GM12875 (cell line): ENCODE measurements around the gene KCNJ12.

Source experiments
- H3K4me3 ChIP-seq: one replicate; pipeline ENCODE4 v1.5.1; 2011; ENCODE audit warnings: low read depth, low read length, control low read depth
- TF ChIP-seq, protein P1 (sequence below): IDR thresholded peaks from 2 replicates; pipeline ENCODE4 v1.5.1; 2011; ENCODE audit warnings: low read depth, mild to moderate bottlenecking, control low read depth, inconsistent platforms, low read length, moderate library complexity, borderline replicate concordance; ENCODE audit not compliant: insufficient read depth

The KCNJ12 gene

DNA sequence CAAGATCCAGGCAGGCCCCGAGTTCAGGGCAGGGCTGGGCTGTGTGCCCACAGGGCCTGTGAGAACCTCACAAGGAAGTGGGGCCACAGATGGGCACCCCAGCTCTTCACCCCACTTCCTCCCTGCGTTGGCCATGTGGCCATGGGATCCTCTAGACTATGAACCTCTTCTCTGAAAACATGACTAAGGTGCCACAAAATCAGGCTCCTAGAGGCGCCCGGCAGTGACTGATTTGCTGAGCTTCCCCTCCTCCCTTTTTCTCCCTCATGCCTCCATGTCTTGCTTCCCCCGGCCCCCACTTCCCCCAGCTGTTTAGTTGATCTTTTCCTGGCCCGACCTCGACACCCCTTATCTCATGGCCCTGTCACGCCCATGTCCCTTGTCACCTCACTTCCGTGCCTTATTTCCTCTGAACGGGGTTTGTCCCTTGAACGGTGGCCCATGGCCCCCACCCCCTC lies 87.1 kb downstream of the KCNJ12 start:
- TF ChIP-seq, protein P1, sequence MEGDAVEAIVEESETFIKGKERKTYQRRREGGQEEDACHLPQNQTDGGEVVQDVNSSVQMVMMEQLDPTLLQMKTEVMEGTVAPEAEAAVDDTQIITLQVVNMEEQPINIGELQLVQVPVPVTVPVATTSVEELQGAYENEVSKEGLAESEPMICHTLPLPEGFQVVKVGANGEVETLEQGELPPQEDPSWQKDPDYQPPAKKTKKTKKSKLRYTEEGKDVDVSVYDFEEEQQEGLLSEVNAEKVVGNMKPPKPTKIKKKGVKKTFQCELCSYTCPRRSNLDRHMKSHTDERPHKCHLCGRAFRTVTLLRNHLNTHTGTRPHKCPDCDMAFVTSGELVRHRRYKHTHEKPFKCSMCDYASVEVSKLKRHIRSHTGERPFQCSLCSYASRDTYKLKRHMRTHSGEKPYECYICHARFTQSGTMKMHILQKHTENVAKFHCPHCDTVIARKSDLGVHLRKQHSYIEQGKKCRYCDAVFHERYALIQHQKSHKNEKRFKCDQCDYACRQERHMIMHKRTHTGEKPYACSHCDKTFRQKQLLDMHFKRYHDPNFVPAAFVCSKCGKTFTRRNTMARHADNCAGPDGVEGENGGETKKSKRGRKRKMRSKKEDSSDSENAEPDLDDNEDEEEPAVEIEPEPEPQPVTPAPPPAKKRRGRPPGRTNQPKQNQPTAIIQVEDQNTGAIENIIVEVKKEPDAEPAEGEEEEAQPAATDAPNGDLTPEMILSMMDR, result no peak
- H3K4me3 ChIP-seq, result no peak overlapping the region

DNA sequence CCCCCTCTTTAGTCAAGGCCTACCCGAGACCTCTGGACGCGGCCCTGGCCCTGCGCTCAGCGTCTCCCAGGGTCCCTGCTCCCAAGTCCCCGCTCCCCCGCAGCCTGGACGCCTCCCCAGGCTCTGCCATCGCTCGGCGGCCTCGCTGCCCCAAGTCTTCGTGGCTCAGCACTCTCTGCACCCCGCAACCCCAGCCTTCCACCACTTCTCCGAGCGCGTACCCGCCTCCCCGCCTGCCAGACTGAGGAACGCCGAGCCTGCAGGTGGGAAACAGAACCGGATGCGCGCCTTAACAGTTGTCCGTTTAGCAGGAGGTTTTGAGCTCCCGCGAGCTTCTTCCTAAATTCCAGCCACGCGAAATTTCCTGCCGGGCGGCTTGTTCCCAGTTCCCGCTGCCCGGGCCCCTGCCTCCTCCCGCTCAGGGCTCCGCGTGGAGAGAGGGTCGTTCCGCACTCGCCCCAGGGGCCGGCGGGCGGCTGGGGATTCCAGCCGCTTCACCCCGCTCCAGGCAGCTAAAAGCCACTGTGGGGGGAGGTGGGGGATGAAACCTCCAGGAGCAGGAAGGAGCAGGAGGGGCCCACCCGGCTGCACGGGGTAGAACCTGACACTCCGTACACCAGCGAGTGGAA lies 87.7 kb downstream of the KCNJ12 start:
- H3K4me3 ChIP-seq, result no peak overlapping the region
- TF ChIP-seq, protein P1, result no peak

DNA sequence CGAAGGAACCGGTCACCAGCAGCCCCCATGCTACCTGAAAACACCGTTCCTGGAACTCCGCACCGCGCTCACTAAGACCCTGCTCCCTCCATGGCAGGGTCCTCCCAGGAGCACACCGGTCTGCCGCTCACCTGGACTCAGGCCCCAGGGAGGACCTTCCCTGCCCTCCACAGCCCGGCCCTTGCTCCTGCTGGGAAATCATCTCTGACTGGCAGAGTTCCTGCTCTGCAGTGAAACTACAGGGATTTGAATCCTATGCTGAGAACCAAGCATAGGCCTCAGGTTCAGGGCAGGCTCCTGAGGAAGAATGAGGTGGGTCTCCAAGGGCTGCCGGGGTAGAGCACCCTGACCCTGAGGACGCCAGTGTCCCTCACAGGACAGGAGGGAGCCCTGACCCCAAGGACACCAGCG lies 88.5 kb downstream of the KCNJ12 start:
- H3K4me3 ChIP-seq, result no peak overlapping the region
- TF ChIP-seq, protein P1, result no peak

DNA sequence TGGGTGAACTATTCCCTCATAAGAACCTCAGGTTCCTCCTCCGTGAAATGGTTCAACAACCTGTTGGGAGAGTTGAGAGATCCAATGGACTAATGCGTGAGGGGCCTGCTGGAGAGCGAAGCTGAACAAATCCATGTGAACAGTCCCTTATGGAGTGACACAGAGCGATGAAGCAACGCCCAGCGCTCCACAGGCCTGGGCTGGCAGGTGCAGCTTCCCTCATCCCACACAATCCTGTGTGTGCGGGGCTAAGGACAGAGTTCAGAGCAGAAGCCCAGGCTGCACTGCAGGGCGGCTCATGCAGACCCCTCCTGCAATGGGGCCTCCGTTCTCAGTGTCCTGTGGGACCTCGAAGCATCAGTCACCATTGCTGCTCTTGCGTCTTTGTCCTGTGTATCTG lies 90.4 kb downstream of the KCNJ12 start:
- TF ChIP-seq, protein P1, result no peak
- H3K4me3 ChIP-seq, result no peak overlapping the region

DNA sequence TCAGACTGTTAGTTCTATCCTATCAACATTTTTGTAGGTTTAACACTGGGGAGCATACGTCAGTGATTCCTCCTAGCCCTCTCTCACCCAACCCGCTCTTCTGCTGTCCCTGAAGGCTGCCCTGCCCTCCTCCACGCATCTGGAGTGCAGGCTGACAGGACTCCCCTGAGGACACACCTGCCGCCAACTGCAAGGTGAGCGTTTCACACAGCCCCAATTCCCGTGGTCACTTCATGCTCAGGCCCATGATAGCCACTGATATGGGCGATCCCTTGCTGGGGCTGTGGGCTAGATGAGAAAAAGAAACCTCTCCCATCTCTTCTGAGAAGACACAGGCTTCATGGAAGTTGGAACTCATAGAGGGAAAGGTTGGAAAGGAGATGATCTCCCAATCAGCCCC lies 91.0 kb downstream of the KCNJ12 start:
- no peak overlapping the region for H3K4me3 ChIP-seq
- TF ChIP-seq, protein P1, result no peak

DNA sequence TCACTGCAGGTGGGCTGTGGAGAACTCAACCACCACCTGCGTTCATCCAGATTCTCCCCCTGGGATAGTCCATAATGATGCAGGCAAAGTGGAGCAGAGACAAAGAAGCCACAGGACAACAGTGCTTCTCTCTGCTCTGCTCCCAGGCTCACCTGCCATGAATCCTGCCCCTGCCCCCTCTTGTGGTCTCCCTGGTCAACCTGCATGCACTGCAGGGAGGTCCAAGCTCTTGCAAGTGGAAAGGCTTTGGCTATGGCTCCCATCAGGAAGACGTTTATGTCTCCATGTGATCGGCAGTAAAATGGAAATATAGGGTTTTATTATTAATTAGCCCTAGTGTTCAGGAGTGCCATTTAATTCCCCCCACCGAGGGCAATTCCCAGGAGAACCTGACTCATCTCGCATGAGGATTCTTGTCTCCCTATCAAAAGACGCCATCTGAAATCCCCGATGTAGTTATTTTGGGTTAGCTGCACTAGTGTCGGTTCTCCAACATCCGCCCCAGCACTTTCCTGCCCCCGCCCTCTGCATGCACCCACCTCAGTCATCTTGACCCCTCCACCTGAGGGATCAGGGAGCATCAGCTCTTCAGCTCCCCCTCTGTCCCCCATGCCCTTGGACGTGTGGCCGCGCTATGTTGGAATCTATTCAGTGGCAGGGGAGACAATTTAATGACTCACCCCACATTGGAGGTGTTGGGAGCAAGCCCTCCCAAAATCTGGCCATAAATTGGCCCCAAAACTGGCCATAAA lies 91.8 kb downstream of the KCNJ12 start:
- TF ChIP-seq, protein P1, result no peak
- no peak overlapping the region for H3K4me3 ChIP-seq
